ENCODE measurements around the gene NECTIN1.

GRCh38 chr11:119639642-119640205 is 89.3 kb downstream of the NECTIN1 start:
- TF ChIP-seq CTCF (IDR thresholded peaks at IDR 0.05; ENCODE audit: poor library complexity) (no peak), EZH2 (IDR thresholded peaks at IDR 0.05; ENCODE audit: borderline replicate concordance) (no peak)
